Thyroid gland (tissue), 4 donors: Measurements from ENCODE around the gene CSF3R. TPM values are rescaled to one million over a fixed set of nuclear protein-coding genes. Genes with fewer than 3 reads are reported as not detected.

Experiments
- DNase-seq, 2 donors: peaks; one replicate each; pipeline ENCODE4 v3.0.0-alpha.2; 2019
- H3K27ac ChIP-seq, 3 donors: fragments of 200-600 bp; sonication (generic); 1 replicate in 2 of 3; 2 replicates in 1 of 3; pipeline ENCODE4 v1.5.1; 2016 to 2019; ENCODE audit warnings: mild to moderate bottlenecking in 1 of 3, moderate library complexity in 1 of 3
- H3K27me3 ChIP-seq: fragments of 200-600 bp; sonication (generic); one replicate; pipeline ENCODE4 v1.5.1; 2019
- H3K36me3 ChIP-seq, 2 donors: fragments of 200-600 bp; sonication (generic); one replicate each; pipeline ENCODE4 v1.5.1; 2016 to 2019
- H3K4me1 ChIP-seq, 2 donors: fragments of 200-600 bp; sonication (generic); one replicate each; pipeline ENCODE4 v1.5.1; 2017 to 2019
- H3K4me3 ChIP-seq, 3 donors: fragments of 200-600 bp; sonication (generic); replicated peaks in 1 of 3; 1 replicate in 2 of 3; 2 replicates in 1 of 3; pipeline ENCODE4 v1.5.1; 2016; ENCODE audit warnings: mild to moderate bottlenecking in 1 of 3
- H3K9me3 ChIP-seq: fragments of 200-600 bp; sonication (generic); one replicate; pipeline ENCODE4 v1.5.1; 2017
- CTCF ChIP-seq, 6 experiments: fragments of 200-600 bp in 3 of 6; fragments of 450-650 bp in 3 of 6; sonication (generic) in 3 of 6; IDR thresholded peaks; one replicate each; pipeline ENCODE4 v1.5.1; 2016 to 2019; ENCODE audit warnings: antibody characterized with exemption in 6 of 6, mild to moderate bottlenecking in 2 of 6, inconsistent platforms in 1 of 6, moderate library complexity in 1 of 6
- POLR2A ChIP-seq, 2 donors: fragments of 450-650 bp; IDR thresholded peaks; one replicate each; pipeline ENCODE4 v1.6.1; 2017; ENCODE audit warnings: antibody characterized with exemption in 2 of 2, mild to moderate bottlenecking in 2 of 2, moderate library complexity in 1 of 2
- WGBS, 2 donors: methylation state at CpG; one replicate each; pipeline ENCODE4 v1.1.5; 2017; 5-methylcytosine and 5-hydroxymethylcytosine counted together
- intact Hi-C: fragments of 100-400 bp; cut with DNase I; formaldehyde crosslinking; loops from one replicate; pipeline ENCODE4 v1.15.1; 2023
- total RNA-seq, 4 donors: library from RNA; depleted of rRNA; stranded (reverse); fragments of >200 nt; gene quantifications; one replicate each; pipeline ENCODE4 v1.2.3, GENCODE V29; 2016

CSF3R gene
- total RNA-seq, 4 donors from 2014 or later, result 3.5 to 7.9 (median 7.1) TPM

- Histone ChIP-seq H3K4me1 (peaks cover 22 to 32% of the 10 kb centered on the region in 2 donors), H3K27ac (peak overlapping the region; percentile 29 to 96 (median 46)), H3K9me3 (no peaks in the 10 kb centered on the region), H3K4me3 (no peak overlapping the region), H3K27me3 (no peaks in the 10 kb centered on the region), H3K36me3 (no peaks in the 10 kb centered on the region)
- DNase-seq, result no peak
- TF ChIP-seq CTCF (IDR thresholded peaks at IDR 0.05) (no peak), POLR2A (IDR thresholded peaks at IDR 0.05) (no peak)
- intact Hi-C loops, result no loop called here
- WGBS, 2 donors, result 75 to 79% methylated on average over 5 of the region's 5 CpGs
Measured at GRCh38 chr1:36476945-36477344, 5.8 kb downstream of the CSF3R start.

- intact Hi-C loops, result no loop called here
- Histone ChIP-seq H3K4me3 (no peak overlapping the region), H3K9me3 (no peaks in the 10 kb centered on the region), H3K4me1 (peaks cover 28 to 41% of the 10 kb centered on the region in 2 donors), H3K27ac (peak overlapping the region; percentile 29 to 96 (median 58)), H3K36me3 (no peaks in the 10 kb centered on the region), H3K27me3 (no peaks in the 10 kb centered on the region)
- TF ChIP-seq CTCF (IDR thresholded peaks at IDR 0.05) (no peak), POLR2A (IDR thresholded peaks at IDR 0.05) (no peak)
- DNase-seq, result peak in 1 of 2 donors; percentile 34
- WGBS, 2 donors, result 78 to 88% methylated on average over 7 of the region's 7 CpGs
Measured at GRCh38 chr1:36475910-36476604, 6.7 kb downstream of the CSF3R start.

GRCh38 chr1:36475341-36475740 is 7.4 kb downstream of the CSF3R start:
- peaks cover 33 to 48% of the 10 kb centered on the region in 2 donors for H3K4me1 ChIP-seq
- H3K4me3 ChIP-seq, result no peak overlapping the region
- no peaks in the 10 kb centered on the region for H3K27me3 ChIP-seq
- peak overlapping the region; percentile 51 to 96 (median 58) for H3K27ac ChIP-seq
- intact Hi-C loops, result no loop called here
- 87% methylated on average over 6 to 9 of the region's 9 CpGs for WGBS, 2 donors
- no peak for DNase-seq
- TF ChIP-seq CTCF (IDR thresholded peaks at IDR 0.05), result no peak
- no peak for TF ChIP-seq POLR2A (IDR thresholded peaks at IDR 0.05)
- no peaks in the 10 kb centered on the region for H3K36me3 ChIP-seq
- H3K9me3 ChIP-seq, result no peaks in the 10 kb centered on the region

GRCh38 chr1:36472656-36473055 is 10.1 kb downstream of the CSF3R start:
- intact Hi-C loops, result no loop called here
- no peaks in the 10 kb centered on the region for H3K27me3 ChIP-seq
- H3K4me3 ChIP-seq, result no peak overlapping the region
- no peak for DNase-seq
- no peaks in the 10 kb centered on the region for H3K9me3 ChIP-seq
- H3K27ac ChIP-seq, result peak overlapping the region; percentile 94 to 98 (median 96)
- peaks cover 33 to 53% of the 10 kb centered on the region in 2 donors for H3K4me1 ChIP-seq
- TF ChIP-seq POLR2A (IDR thresholded peaks at IDR 0.05) (no peak), CTCF (IDR thresholded peaks at IDR 0.05) (no peak)
- WGBS, 2 donors, result 84 to 94% methylated on average over 6 of the region's 6 CpGs
- no peaks in the 10 kb centered on the region for H3K36me3 ChIP-seq

GRCh38 chr1:36471830-36472641 is 10.7 kb downstream of the CSF3R start:
- no peak for TF ChIP-seq CTCF (IDR thresholded peaks at IDR 0.05)
- peak in 1 of 2 donors; percentile 69 for TF ChIP-seq POLR2A (IDR thresholded peaks at IDR 0.05)
- DNase-seq, result peak; percentile 85 to 90
- WGBS, 2 donors, result 40 to 44% methylated on average over 9 to 21 of the region's 22 CpGs
- Histone ChIP-seq H3K4me1 (peaks cover 33 to 50% of the 10 kb centered on the region in 2 donors), H3K27ac (peak overlapping the region; percentile 94 to 98 (median 96)), H3K27me3 (no peaks in the 10 kb centered on the region), H3K9me3 (no peaks in the 10 kb centered on the region), H3K4me3 (no peak overlapping the region), H3K36me3 (no peaks in the 10 kb centered on the region)
- intact Hi-C loops, result no loop called here
